ENCODE results near the gene NPAS3. TPM values are rescaled to one million over a fixed set of nuclear protein-coding genes. Genes with fewer than 3 reads are reported as not detected.

The NPAS3 gene
- total RNA-seq, 1 donor from 2014 or later, result 2.5 TPM

DNA sequence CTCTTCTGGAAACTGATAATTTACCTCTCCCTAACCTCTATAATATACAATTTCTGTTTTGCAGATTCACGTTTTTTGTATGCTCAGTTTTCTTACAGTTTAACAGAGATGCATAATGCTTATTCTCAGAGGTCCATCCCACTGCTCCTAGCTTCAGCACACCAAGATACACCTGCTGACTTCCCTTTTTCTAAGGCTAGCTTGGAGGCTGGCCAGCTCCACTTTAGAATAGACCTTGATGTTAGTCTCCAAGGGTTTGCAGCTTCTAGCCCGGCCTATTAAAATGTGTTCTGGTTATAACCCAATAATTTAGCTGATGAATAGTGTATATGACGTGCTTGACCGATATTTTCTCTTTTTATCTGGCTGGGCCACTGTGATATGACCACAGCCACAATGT is 751.0 kb downstream of the NPAS3 start:
- no peaks in the 10 kb centered on the region for H3K36me3 ChIP-seq
- H3K4me1 ChIP-seq, result no peaks in the 10 kb centered on the region
- H3K4me3 ChIP-seq, result no peak overlapping the region
- no peak for DNase-seq
- H3K9me3 ChIP-seq (replicated peaks), result no peaks in the 10 kb centered on the region
- intact Hi-C loops (cut with micrococcal nuclease), result no loop called here
- TF ChIP-seq CTCF (IDR thresholded peaks at IDR 0.05; ENCODE audit: borderline replicate concordance), result no peak
- H3K27ac ChIP-seq (replicated peaks), result no peak overlapping the region
- H3K27me3 ChIP-seq (ENCODE audit: low read depth), result no peaks in the 10 kb centered on the region

- no peak for TF ChIP-seq CTCF (IDR thresholded peaks at IDR 0.05; ENCODE audit: borderline replicate concordance)
- no peaks in the 10 kb centered on the region for H3K36me3 ChIP-seq
- no peak overlapping the region for H3K4me3 ChIP-seq
- H3K27me3 ChIP-seq (ENCODE audit: low read depth), result no peaks in the 10 kb centered on the region
- H3K4me1 ChIP-seq, result no peaks in the 10 kb centered on the region
- no peak overlapping the region for H3K27ac ChIP-seq (replicated peaks)
- DNase-seq, result no peak
- intact Hi-C loops (cut with micrococcal nuclease), result no loop called here
- no peaks in the 10 kb centered on the region for H3K9me3 ChIP-seq (replicated peaks)
These were observed 753.2 kb downstream of the NPAS3 start for GRCh38 chr14:33691907-33692306.

- no peaks in the 10 kb centered on the region for H3K9me3 ChIP-seq (replicated peaks)
- H3K27ac ChIP-seq (replicated peaks), result no peak overlapping the region
- intact Hi-C loops (cut with micrococcal nuclease), result no loop called here
- H3K4me1 ChIP-seq, result no peaks in the 10 kb centered on the region
- no peak for TF ChIP-seq CTCF (IDR thresholded peaks at IDR 0.05; ENCODE audit: borderline replicate concordance)
- no peak for DNase-seq
- no peak overlapping the region for H3K4me3 ChIP-seq
- no peaks in the 10 kb centered on the region for H3K27me3 ChIP-seq (ENCODE audit: low read depth)
- no peaks in the 10 kb centered on the region for H3K36me3 ChIP-seq
These were observed 754.1 kb downstream of the NPAS3 start for GRCh38 chr14:33692762-33693161.

GRCh38 chr14:33693237-33693636 is 754.6 kb downstream of the NPAS3 start:
- Histone ChIP-seq H3K27ac (replicated peaks) (no peak overlapping the region), H3K36me3 (no peaks in the 10 kb centered on the region), H3K9me3 (replicated peaks) (no peaks in the 10 kb centered on the region), H3K4me3 (no peak overlapping the region), H3K4me1 (no peaks in the 10 kb centered on the region), H3K27me3 (ENCODE audit: low read depth) (no peaks in the 10 kb centered on the region)
- no peak for DNase-seq
- TF ChIP-seq CTCF (IDR thresholded peaks at IDR 0.05; ENCODE audit: borderline replicate concordance), result no peak
- intact Hi-C loops (cut with micrococcal nuclease), result no loop called here

GRCh38 chr14:33696165-33696564 is 757.5 kb downstream of the NPAS3 start:
- Histone ChIP-seq H3K36me3 (no peaks in the 10 kb centered on the region), H3K9me3 (replicated peaks) (no peaks in the 10 kb centered on the region), H3K27me3 (ENCODE audit: low read depth) (no peaks in the 10 kb centered on the region), H3K27ac (replicated peaks) (no peak overlapping the region), H3K4me3 (no peak overlapping the region), H3K4me1 (no peaks in the 10 kb centered on the region)
- intact Hi-C loops (cut with micrococcal nuclease), result no loop called here
- TF ChIP-seq CTCF (IDR thresholded peaks at IDR 0.05; ENCODE audit: borderline replicate concordance), result no peak
- DNase-seq, result no peak
